T-helper 17 cell (primary cell): ENCODE results near the gene DZIP1. TPM values are rescaled to one million over a fixed set of nuclear protein-coding genes. Genes with fewer than 3 reads are reported as not detected.

Experiments used
- ATAC-seq: fragments of 150-1000 bp; cut with Tn5 transposase; 2 replicates; pipeline ENCODE4 v1.10.0; 2021; ENCODE audit warnings: mild to moderate bottlenecking, moderate library complexity
- DNase-seq, 3 donors: peaks; one replicate each; pipeline versions ENCODE4 v3.0.0 to v3.0.0-alpha.2; 2020 to 2021
- H3K9me3 ChIP-seq: one replicate; pipeline ENCODE4 v1.7.0; 2013; ENCODE audit warnings: low read length, mild to moderate bottlenecking; ENCODE audit not compliant: control insufficient read depth, poor library complexity, severe bottlenecking
- H3K27ac Mint-ChIP-seq: one replicate; pipeline ENCODE4 v1.8.0; 2022; ENCODE audit warnings: mild to moderate bottlenecking, moderate library complexity, mixed read lengths
- H3K27me3 Mint-ChIP-seq: one replicate; pipeline ENCODE4 v1.8.0; 2022; ENCODE audit warnings: mixed read lengths
- H3K36me3 Mint-ChIP-seq: one replicate; pipeline ENCODE4 v1.8.0; 2022; ENCODE audit warnings: low read depth, mixed read lengths
- H3K4me1 Mint-ChIP-seq: one replicate; pipeline ENCODE4 v1.8.0; 2022; ENCODE audit warnings: mild to moderate bottlenecking, mixed read lengths
- H3K4me3 Mint-ChIP-seq: one replicate; pipeline ENCODE4 v1.8.0; 2022; ENCODE audit warnings: mild to moderate bottlenecking, moderate library complexity, mixed read lengths
- total RNA-seq, 4 donors: library from RNA in 2 of 4; stranded (reverse) in 2 of 4; gene quantifications; one replicate each; pipeline ENCODE4 v1.2.3 and lab custom pipeline; 2022 to 2026

The DZIP1 gene
- total RNA-seq, 2 donors from 2014 or later, result not detected

DNA sequence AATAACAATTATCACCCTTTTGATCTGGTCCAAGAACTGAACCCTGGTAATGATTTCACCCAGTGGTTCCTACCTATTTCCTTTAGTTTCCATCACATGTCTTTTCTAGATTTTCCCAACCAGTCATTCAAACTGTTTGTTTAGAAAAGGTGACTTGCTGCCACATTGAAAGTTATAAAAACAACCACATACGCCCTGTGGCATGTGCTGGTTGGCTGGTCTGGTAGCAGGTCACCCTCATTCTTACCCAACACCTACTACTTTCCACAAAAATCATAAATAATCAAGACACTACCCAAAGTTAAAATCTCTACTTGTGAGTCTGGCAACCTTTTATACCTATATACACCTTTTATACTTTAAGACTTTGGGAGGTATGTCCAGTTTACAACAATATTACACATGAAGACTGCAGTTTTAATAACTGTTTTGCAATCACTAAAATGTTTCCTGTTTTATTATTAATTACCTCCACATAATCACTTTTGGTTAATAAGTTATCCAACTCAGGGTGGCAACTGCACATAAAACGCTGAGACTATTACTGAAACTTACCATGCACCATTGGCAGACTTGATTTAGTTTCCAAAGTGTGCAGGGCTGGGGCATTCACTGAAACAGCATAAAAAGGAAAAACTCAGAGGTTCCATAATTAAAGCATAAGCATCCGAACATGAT, 38.9 kb downstream of the DZIP1 start:
- Mint-ChIP-seq H3K4me3 (no peak overlapping the region), H3K27ac (no peak overlapping the region), H3K27me3 (peaks cover 38% of the 10 kb centered on the region), H3K36me3 (no peaks in the 10 kb centered on the region), H3K4me1 (peaks cover 3% of the 10 kb centered on the region)
- no peaks in the 10 kb centered on the region for H3K9me3 ChIP-seq
- DNase-seq (no peak), ATAC-seq (no peak)

DNA sequence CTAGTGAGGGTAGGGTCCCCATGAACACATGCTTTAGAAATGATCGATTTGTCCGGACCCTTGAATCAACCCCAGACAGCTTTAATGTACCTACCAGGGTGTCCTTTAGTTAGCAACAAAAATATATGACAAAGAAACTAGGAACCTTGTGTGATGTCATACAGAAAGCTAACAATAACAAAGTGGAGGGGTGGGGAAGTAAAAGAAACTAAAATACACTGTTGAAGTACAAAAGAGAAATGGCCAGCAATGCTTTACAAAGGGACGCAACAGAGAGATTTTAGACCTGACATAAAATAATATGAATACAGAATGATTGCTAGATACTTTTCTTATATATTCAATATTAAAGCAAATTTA, 40.0 kb downstream of the DZIP1 start:
- no peaks in the 10 kb centered on the region for H3K36me3 Mint-ChIP-seq
- H3K27ac Mint-ChIP-seq, result no peak overlapping the region
- DNase-seq (no peak), ATAC-seq (no peak)
- no peaks in the 10 kb centered on the region for H3K9me3 ChIP-seq
- H3K27me3 Mint-ChIP-seq, result peaks cover 46% of the 10 kb centered on the region
- H3K4me1 Mint-ChIP-seq, result peaks cover 3% of the 10 kb centered on the region
- no peak overlapping the region for H3K4me3 Mint-ChIP-seq

DNA sequence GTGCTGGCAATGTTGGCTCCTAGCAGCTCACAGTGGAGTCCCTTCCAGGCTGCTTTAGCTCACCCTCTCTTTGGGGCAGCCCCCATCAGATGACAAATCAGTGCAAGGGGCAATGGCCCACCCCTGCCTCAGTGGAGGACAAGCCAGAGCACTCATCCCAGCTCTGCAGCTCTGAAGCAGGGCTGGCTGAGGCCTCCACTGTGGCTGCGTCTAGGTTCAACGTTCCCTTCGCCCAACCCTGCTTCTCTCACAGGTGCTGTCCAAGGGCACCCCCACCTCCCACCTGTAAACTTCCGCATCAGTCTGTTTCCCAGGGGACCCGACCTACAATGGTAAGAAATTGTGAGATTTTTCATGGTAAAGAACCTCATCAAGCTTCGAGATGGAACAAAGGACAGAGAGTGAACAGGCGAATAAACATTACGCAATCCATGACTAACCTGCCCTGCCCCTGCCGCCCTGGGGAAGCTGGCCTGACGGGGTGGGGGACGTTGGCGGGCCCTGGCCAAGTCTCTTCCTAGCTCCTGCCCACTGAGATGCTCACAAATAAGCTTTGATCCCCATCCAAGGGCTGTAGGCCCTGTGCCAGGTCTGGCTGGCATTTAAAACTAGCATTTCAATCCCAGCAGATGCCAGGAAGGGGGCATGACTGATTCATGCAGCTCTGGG, 40.5 kb downstream of the DZIP1 start:
- Mint-ChIP-seq H3K27ac (no peak overlapping the region), H3K4me1 (peaks cover 3% of the 10 kb centered on the region), H3K36me3 (no peaks in the 10 kb centered on the region), H3K27me3 (peaks cover 51% of the 10 kb centered on the region), H3K4me3 (no peak overlapping the region)
- DNase-seq, result no peak
- H3K9me3 ChIP-seq, result no peaks in the 10 kb centered on the region
- no peak for ATAC-seq

DNA sequence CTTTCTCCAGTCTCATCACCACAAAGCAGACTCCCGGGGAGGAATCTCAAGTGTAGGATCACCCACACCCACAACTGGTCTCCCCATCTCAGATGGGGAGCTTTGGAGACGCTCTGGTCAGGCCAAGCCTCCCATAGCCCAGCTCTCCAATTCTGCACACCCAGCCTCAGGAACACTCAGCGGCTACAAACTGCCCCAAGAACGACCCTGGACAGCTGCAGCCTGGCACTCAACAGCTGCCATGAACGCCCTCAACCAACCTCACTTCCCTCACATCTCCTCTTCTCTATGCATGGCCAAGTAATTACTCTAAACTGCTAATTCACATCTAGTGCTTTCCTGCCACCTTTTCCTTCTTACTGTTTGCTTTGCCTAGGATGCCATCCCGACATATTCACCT, 42.6 kb downstream of the DZIP1 start:
- no peaks in the 10 kb centered on the region for H3K9me3 ChIP-seq
- H3K4me3 Mint-ChIP-seq, result no peak overlapping the region
- H3K36me3 Mint-ChIP-seq, result no peaks in the 10 kb centered on the region
- DNase-seq (no peak), ATAC-seq (no peak)
- peaks cover 3% of the 10 kb centered on the region for H3K4me1 Mint-ChIP-seq
- no peak overlapping the region for H3K27ac Mint-ChIP-seq
- H3K27me3 Mint-ChIP-seq, result peaks cover 53% of the 10 kb centered on the region

DNA sequence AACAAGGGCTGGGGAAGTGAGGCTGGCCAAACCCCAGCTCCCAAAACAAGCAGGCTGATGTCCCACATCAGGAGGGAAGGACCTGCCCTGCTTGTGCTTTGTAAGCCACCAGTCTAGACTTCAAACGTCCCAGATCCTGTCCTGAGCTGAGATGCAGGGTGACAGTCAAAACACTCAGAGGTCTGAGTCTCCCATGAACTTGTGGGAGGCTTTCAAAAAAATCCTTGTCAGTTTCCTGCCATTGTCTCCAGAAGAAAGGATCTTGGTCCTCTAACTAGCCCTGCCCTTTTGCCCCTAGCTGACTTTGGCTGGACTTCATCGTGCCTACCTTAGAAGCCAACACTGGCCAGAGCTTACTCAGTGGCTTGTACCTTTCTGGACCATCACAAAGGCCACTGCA, 43.3 kb downstream of the DZIP1 start:
- peaks cover 3% of the 10 kb centered on the region for H3K4me1 Mint-ChIP-seq
- H3K36me3 Mint-ChIP-seq, result no peaks in the 10 kb centered on the region
- no peak for ATAC-seq
- H3K4me3 Mint-ChIP-seq, result no peak overlapping the region
- H3K27ac Mint-ChIP-seq, result no peak overlapping the region
- H3K27me3 Mint-ChIP-seq, result peaks cover 56% of the 10 kb centered on the region
- DNase-seq, result no peak
- H3K9me3 ChIP-seq, result no peaks in the 10 kb centered on the region

DNA sequence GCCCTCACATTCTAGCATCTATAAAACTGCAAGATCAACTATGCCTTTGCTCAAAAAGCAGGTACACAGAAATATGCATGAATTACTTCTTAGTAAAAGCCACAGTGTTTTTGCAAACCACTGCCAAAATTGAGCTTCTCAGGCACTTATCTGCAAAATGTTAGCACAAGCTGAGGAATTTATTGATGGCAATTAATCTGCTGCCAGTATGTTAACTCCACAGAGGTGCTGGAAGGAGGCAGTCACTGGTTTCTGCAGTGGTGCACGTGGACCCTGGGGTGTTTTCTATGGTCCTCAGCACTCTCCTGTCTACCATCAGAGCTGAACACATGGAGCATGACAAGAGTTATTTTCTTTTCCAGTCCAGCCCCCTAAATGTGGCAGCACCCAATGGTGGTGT, 47.8 kb downstream of the DZIP1 start:
- Mint-ChIP-seq H3K27me3 (peaks cover 45% of the 10 kb centered on the region), H3K36me3 (no peaks in the 10 kb centered on the region), H3K27ac (no peak overlapping the region), H3K4me3 (no peak overlapping the region), H3K4me1 (no peaks in the 10 kb centered on the region)
- H3K9me3 ChIP-seq, result no peaks in the 10 kb centered on the region
- ATAC-seq, result no peak
- no peak for DNase-seq

DNA sequence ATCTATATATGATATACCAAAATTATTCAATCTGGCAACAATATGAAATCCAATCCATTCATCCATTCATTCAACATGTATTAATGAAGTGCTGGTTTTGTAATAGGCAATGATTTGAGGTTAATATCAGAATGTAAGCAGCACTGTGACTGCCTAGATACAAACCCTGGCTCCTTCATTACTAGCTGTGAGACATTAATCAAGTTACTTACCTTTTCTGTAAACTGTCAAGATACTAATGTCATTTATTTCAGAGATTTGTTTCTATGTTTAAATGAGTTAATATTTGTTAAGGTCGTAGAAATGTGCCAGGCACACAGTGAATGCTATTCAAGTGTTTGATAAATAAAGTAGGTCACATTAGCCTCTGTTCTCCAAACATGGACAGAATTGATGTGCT, 51.0 kb downstream of the DZIP1 start:
- Mint-ChIP-seq H3K36me3 (no peaks in the 10 kb centered on the region), H3K27ac (no peak overlapping the region), H3K4me1 (no peaks in the 10 kb centered on the region), H3K27me3 (peaks cover 32% of the 10 kb centered on the region), H3K4me3 (no peak overlapping the region)
- H3K9me3 ChIP-seq, result no peaks in the 10 kb centered on the region
- no peak for ATAC-seq
- no peak for DNase-seq

DNA sequence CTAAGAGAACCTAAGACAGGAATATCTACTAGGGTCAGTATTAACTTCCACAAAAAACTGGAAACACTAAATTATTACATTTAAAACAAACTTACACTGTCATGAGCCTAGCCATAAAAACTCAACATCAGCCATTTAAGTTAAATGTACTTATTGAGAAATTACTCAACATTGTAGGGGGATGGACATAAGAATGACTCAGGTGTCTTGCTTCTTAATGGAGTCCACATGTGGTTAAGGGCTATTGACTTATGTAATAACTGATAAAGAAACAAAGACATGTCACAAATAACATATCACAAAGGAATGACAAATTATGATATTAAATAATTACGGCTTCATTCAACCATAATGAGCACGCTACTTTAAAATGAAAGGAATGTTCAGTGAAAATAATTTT, 55.8 kb downstream of the DZIP1 start:
- Mint-ChIP-seq H3K27me3 (peaks cover 23% of the 10 kb centered on the region), H3K36me3 (no peaks in the 10 kb centered on the region), H3K27ac (no peak overlapping the region), H3K4me3 (no peak overlapping the region), H3K4me1 (no peaks in the 10 kb centered on the region)
- no peak for DNase-seq
- no peaks in the 10 kb centered on the region for H3K9me3 ChIP-seq
- ATAC-seq, result no peak

DNA sequence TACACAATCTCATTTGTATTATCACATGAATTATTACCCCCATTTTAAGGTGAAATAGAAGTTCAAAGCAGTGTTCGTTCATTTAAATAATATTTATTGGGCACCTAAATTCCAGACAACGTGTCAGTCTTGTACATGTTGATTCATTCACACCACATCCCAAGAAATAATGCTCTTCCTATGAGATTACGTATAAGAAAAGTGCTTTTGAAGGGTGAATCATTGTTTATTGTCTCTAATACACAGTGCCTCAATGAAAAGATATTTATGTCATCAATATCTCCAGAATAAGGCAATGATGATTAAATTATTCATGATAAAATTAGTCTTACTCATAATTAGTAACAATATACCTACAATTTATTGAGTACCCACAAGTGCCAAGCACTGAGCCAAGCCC, 56.4 kb downstream of the DZIP1 start:
- Mint-ChIP-seq H3K4me3 (no peak overlapping the region), H3K4me1 (no peaks in the 10 kb centered on the region), H3K27ac (no peak overlapping the region), H3K36me3 (no peaks in the 10 kb centered on the region), H3K27me3 (peaks cover 23% of the 10 kb centered on the region)
- H3K9me3 ChIP-seq, result no peaks in the 10 kb centered on the region
- no peak for ATAC-seq
- no peak for DNase-seq

DNA sequence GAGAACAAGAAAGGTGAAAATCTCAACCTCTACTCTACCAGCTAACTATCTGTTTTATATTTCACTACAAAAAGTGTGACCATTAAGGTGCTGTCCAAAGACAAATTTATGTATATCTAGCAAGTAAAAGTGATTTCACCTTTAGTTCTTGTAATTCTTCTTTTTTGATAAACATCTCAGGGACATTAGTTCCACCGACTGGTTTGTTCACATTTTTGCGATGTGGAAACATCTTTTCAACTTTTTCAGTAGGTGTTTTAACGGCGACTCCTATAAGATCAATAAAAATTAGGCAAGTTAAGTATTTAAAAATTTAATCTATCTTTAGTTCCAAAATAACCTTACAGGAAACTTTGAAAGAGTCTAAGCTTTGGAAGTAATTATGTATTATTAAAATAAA, 58.6 kb downstream of the DZIP1 start:
- no peak for DNase-seq
- ATAC-seq, result no peak
- H3K27me3 Mint-ChIP-seq, result peaks cover 25% of the 10 kb centered on the region
- no peak overlapping the region for H3K27ac Mint-ChIP-seq
- H3K36me3 Mint-ChIP-seq, result no peaks in the 10 kb centered on the region
- H3K4me1 Mint-ChIP-seq, result no peaks in the 10 kb centered on the region
- no peaks in the 10 kb centered on the region for H3K9me3 ChIP-seq
- H3K4me3 Mint-ChIP-seq, result no peak overlapping the region

DNA sequence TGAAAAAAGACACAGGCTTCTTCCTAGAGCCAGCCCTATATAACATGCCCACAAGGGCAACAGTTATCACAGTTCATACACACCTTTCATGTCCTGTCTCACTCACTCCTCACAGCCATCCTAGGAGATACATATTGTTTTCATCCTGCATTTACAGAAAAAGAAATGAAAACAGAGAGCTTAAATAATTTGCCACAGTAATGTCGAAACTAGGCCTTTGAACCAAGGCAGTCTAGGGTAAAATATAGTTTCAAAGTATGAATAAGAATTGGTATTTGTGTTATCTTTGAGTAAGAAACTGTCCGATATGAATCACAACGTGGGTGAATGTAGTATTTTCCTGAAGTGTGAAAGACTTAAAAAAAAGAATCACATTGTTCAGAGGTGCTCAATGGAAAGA, 65.2 kb downstream of the DZIP1 start:
- DNase-seq, result no peak
- no peaks in the 10 kb centered on the region for H3K9me3 ChIP-seq
- no peaks in the 10 kb centered on the region for H3K4me1 Mint-ChIP-seq
- H3K36me3 Mint-ChIP-seq, result no peaks in the 10 kb centered on the region
- H3K27me3 Mint-ChIP-seq, result peaks cover 24% of the 10 kb centered on the region
- no peak overlapping the region for H3K27ac Mint-ChIP-seq
- H3K4me3 Mint-ChIP-seq, result no peak overlapping the region
- ATAC-seq, result no peak

DNA sequence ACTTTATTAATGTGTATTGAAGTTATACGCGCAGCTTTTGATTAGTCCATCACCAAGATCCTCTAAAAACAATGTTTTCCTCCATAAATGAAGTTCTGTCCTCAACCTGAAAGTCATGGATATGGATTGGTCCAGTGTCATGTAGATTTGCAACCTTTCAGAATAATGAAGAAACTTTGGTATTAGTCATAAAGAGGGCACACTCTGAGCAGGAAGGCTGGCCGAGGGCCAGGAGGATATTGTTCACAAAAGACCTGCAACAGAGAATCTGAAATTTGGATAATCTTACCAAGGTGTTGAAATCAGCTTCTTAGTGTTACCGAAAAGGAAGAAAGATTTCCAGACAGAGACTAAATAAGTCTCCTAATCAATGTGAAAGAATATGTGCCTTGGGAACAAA, 71.3 kb downstream of the DZIP1 start:
- Mint-ChIP-seq H3K27ac (no peak overlapping the region), H3K4me3 (no peak overlapping the region)
- DNase-seq, result no peak

DNA sequence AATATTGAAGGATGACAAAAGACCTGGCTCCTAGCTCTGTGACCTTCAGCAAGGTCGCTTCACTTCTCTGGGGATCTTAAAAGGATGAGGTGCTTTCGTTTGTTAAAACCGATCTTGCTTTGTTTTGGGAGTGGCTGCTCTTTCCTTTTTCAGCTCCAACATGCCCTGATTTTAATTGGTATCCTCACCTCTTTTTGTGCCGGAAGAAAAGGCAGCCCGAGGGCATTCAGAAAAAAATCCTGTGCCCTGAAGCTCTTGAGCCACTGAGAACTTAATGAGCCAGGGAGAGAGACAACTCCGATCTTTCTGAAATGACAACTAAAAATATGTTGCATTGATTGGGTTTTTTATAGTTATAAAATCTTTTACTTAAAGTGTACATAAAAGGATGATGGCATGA, 72.6 kb downstream of the DZIP1 start:
- Mint-ChIP-seq H3K4me3 (no peak overlapping the region), H3K36me3 (no peaks in the 10 kb centered on the region), H3K27me3 (peaks cover 52% of the 10 kb centered on the region), H3K4me1 (no peaks in the 10 kb centered on the region), H3K27ac (no peak overlapping the region)
- no peaks in the 10 kb centered on the region for H3K9me3 ChIP-seq
- ATAC-seq (no peak), DNase-seq (no peak)

More for the DNA sequence above, 71.3 kb downstream of the DZIP1 start:
- peaks cover 51% of the 10 kb centered on the region for H3K27me3 Mint-ChIP-seq
- H3K36me3 Mint-ChIP-seq, result no peaks in the 10 kb centered on the region
- ATAC-seq, result no peak
- no peaks in the 10 kb centered on the region for H3K9me3 ChIP-seq
- no peaks in the 10 kb centered on the region for H3K4me1 Mint-ChIP-seq

DNA sequence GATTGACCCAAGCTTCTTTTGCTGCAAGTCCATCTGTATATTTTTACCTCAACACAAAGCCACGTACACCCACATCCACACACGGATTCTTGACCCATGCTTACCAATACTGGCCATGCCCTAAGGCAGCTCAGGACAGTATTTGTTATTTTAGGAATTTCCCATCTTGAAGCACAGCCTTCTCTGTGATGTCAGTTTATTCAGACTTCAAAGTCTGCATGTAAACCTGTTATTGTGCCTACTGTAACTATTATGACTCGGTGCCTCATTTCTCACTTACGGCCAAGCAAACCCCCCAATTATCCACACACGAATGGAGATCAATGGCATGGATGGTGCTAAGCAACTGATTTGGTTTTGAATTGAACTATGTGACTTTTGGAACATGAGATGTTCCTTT, 74.5 kb downstream of the DZIP1 start:
- H3K27ac Mint-ChIP-seq, result no peak overlapping the region
- H3K36me3 Mint-ChIP-seq, result no peaks in the 10 kb centered on the region
- peaks cover 36% of the 10 kb centered on the region for H3K27me3 Mint-ChIP-seq
- no peak overlapping the region for H3K4me3 Mint-ChIP-seq
- DNase-seq, result no peak
- no peaks in the 10 kb centered on the region for H3K4me1 Mint-ChIP-seq
- no peaks in the 10 kb centered on the region for H3K9me3 ChIP-seq
- no peak for ATAC-seq
